ENCODE measurements around the gene NUP98.

NUP98 gene

DNA sequence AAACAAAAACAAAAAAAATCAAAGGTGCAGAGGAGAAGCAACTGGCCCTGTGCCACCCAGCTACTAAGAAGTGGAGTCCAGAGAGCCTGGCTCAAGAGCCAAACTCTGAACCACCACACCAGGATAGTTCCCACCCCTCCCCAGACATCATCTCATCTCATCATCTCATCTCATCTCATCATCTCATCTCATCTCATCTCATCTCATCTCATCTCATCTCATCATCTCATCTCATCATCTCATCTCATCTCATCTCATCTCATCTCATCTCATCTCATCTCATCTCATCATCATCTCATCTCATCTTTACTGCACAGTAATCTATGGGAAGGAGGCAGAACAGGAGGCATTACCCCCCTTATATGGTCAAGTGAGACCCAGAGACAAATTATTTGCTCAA, 134.5 kb downstream of the NUP98 start:
- no peak overlapping the region for H4K91ac ChIP-seq (ENCODE audit: low read depth, low read length)
- no peak overlapping the region for H3K18ac ChIP-seq (ENCODE audit: low read length)
- no peak overlapping the region for H3K4ac ChIP-seq (ENCODE audit: low read depth, low read length)
- no peak overlapping the region for H4K8ac ChIP-seq (ENCODE audit: low read depth, low read length)
- H2AK5ac ChIP-seq (ENCODE audit: low read length) = no peak overlapping the region
- H3K4me2 ChIP-seq (ENCODE audit: low read length) = no peak overlapping the region
- H3K9ac ChIP-seq (ENCODE audit: low read length) = no peak overlapping the region
- no peak overlapping the region for H2AFZ ChIP-seq (ENCODE audit: insufficient read depth, low read length, poor library complexity)
- no peak overlapping the region for H2BK5ac ChIP-seq (ENCODE audit: low read depth, low read length, poor library complexity)
- H3K79me2 ChIP-seq (ENCODE audit: control insufficient read depth, insufficient read depth, low read length, poor library complexity) = no peaks in the 10 kb centered on the region
- no peak overlapping the region for H3K23ac ChIP-seq (ENCODE audit: low read length)
- no peak overlapping the region for H2BK120ac ChIP-seq (ENCODE audit: insufficient read depth, low read length, poor library complexity)
- no peak overlapping the region for H3K14ac ChIP-seq (ENCODE audit: low read length)
- peak; percentile 7 to 36 for DNase-seq
- peaks cover 6% of the 10 kb centered on the region for H3K9me3 ChIP-seq (ENCODE audit: insufficient read depth, low read depth, low read length)
- no peak overlapping the region for H3K4me3 ChIP-seq (ENCODE audit: low read depth, low read length)
- H3K27me3 ChIP-seq (ENCODE audit: insufficient read depth, low read length) = no peaks in the 10 kb centered on the region
- H3K36me3 ChIP-seq (ENCODE audit: control insufficient read depth in 1 of 2, insufficient read depth in 2 of 2, low read length in 2 of 2) = peaks cover 30 to 37% of the 10 kb centered on the region in 2 experiments
- H3K79me1 ChIP-seq (ENCODE audit: low read length) = no peaks in the 10 kb centered on the region
- no peaks in the 10 kb centered on the region for H3K4me1 ChIP-seq (ENCODE audit: control insufficient read depth in 1 of 2, insufficient read depth in 2 of 2, low read length in 2 of 2)
- no peak overlapping the region for H4K12ac ChIP-seq (ENCODE audit: low read depth, low read length)
- H3K27ac ChIP-seq (ENCODE audit: low read depth, low read length) = no peak overlapping the region
- H2BK12ac ChIP-seq (ENCODE audit: low read length) = no peak overlapping the region

DNA sequence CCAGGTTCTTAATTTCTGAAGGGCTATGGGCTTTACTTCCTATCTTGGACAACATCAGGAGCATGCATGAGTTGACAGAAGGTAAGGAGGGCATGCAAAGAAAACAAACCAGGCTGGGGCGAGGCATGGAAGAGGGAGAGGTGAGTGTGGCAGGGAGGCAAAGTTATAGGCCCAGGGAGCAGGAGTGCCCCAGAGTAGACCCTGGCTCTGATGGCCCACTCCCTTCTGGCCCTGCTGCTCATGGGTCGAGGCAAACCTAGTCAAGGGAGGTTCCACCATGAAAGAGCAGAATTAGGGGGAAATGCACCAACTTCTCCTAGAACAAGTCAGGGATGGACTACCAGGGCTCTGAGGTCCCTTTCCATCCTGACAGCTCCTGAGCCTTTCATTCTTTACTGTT, 136.4 kb downstream of the NUP98 start:
- peaks cover 5% of the 10 kb centered on the region for H3K9me3 ChIP-seq (ENCODE audit: insufficient read depth, low read depth, low read length)
- H3K4me1 ChIP-seq (ENCODE audit: control insufficient read depth in 1 of 2, insufficient read depth in 2 of 2, low read length in 2 of 2) = no peaks in the 10 kb centered on the region
- H3K27me3 ChIP-seq (ENCODE audit: insufficient read depth, low read length) = no peaks in the 10 kb centered on the region
- no peak overlapping the region for H2BK12ac ChIP-seq (ENCODE audit: low read length)
- H3K14ac ChIP-seq (ENCODE audit: low read length) = no peak overlapping the region
- H3K9ac ChIP-seq (ENCODE audit: low read length) = no peak overlapping the region
- H2AFZ ChIP-seq (ENCODE audit: insufficient read depth, low read length, poor library complexity) = no peak overlapping the region
- no peak overlapping the region for H3K4me2 ChIP-seq (ENCODE audit: low read length)
- H3K4ac ChIP-seq (ENCODE audit: low read depth, low read length) = no peak overlapping the region
- H3K4me3 ChIP-seq (ENCODE audit: low read depth, low read length) = no peak overlapping the region
- no peaks in the 10 kb centered on the region for H3K79me1 ChIP-seq (ENCODE audit: low read length)
- no peak overlapping the region for H3K27ac ChIP-seq (ENCODE audit: low read depth, low read length)
- H4K91ac ChIP-seq (ENCODE audit: low read depth, low read length) = no peak overlapping the region
- H2BK5ac ChIP-seq (ENCODE audit: low read depth, low read length, poor library complexity) = no peak overlapping the region
- no peak overlapping the region for H4K12ac ChIP-seq (ENCODE audit: low read depth, low read length)
- H2AK5ac ChIP-seq (ENCODE audit: low read length) = no peak overlapping the region
- DNase-seq = no peak
- H3K36me3 ChIP-seq (ENCODE audit: control insufficient read depth in 1 of 2, insufficient read depth in 2 of 2, low read length in 2 of 2) = peaks cover 15 to 18% of the 10 kb centered on the region in 2 experiments
- H3K23ac ChIP-seq (ENCODE audit: low read length) = no peak overlapping the region
- no peak overlapping the region for H2BK120ac ChIP-seq (ENCODE audit: insufficient read depth, low read length, poor library complexity)
- no peak overlapping the region for H3K18ac ChIP-seq (ENCODE audit: low read length)
- WGBS (ENCODE audit: extremely low coverage, insufficient coverage, insufficient read length) = no CpG with 5 or more reads among the region's 2 CpGs
- no peak overlapping the region for H4K8ac ChIP-seq (ENCODE audit: low read depth, low read length)
- no peaks in the 10 kb centered on the region for H3K79me2 ChIP-seq (ENCODE audit: control insufficient read depth, insufficient read depth, low read length, poor library complexity)

GRCh38 chr11:3659595-3660515, 137.5 kb downstream of the NUP98 start:
- H3K9me3 ChIP-seq (ENCODE audit: insufficient read depth, low read depth, low read length) = peaks cover 7% of the 10 kb centered on the region
- no peak for DNase-seq
- no peak overlapping the region for H4K8ac ChIP-seq (ENCODE audit: low read depth, low read length)
- no peak overlapping the region for H4K91ac ChIP-seq (ENCODE audit: low read depth, low read length)
- H4K12ac ChIP-seq (ENCODE audit: low read depth, low read length) = no peak overlapping the region
- no peak overlapping the region for H3K9ac ChIP-seq (ENCODE audit: low read length)
- H2AK5ac ChIP-seq (ENCODE audit: low read length) = no peak overlapping the region
- H3K4me3 ChIP-seq (ENCODE audit: low read depth, low read length) = no peak overlapping the region
- H2BK12ac ChIP-seq (ENCODE audit: low read length) = no peak overlapping the region
- H3K36me3 ChIP-seq (ENCODE audit: control insufficient read depth in 1 of 2, insufficient read depth in 2 of 2, low read length in 2 of 2) = peaks cover 9% of the 10 kb centered on the region in 2 experiments
- H3K4me1 ChIP-seq (ENCODE audit: control insufficient read depth in 1 of 2, insufficient read depth in 2 of 2, low read length in 2 of 2) = no peaks in the 10 kb centered on the region
- no peak overlapping the region for H3K4ac ChIP-seq (ENCODE audit: low read depth, low read length)
- H2BK120ac ChIP-seq (ENCODE audit: insufficient read depth, low read length, poor library complexity) = no peak overlapping the region
- no peak overlapping the region for H3K27ac ChIP-seq (ENCODE audit: low read depth, low read length)
- H3K27me3 ChIP-seq (ENCODE audit: insufficient read depth, low read length) = no peaks in the 10 kb centered on the region
- H3K79me2 ChIP-seq (ENCODE audit: control insufficient read depth, insufficient read depth, low read length, poor library complexity) = no peaks in the 10 kb centered on the region
- no peak overlapping the region for H2AFZ ChIP-seq (ENCODE audit: insufficient read depth, low read length, poor library complexity)
- WGBS (ENCODE audit: extremely low coverage, insufficient coverage, insufficient read length) = no CpG with 5 or more reads among the region's 33 CpGs
- no peak overlapping the region for H3K4me2 ChIP-seq (ENCODE audit: low read length)
- H2BK5ac ChIP-seq (ENCODE audit: low read depth, low read length, poor library complexity) = no peak overlapping the region
- no peak overlapping the region for H3K14ac ChIP-seq (ENCODE audit: low read length)
- H3K18ac ChIP-seq (ENCODE audit: low read length) = no peak overlapping the region
- H3K23ac ChIP-seq (ENCODE audit: low read length) = no peak overlapping the region
- H3K79me1 ChIP-seq (ENCODE audit: low read length) = no peaks in the 10 kb centered on the region

GRCh38 chr11:3658252-3658651, 139.1 kb downstream of the NUP98 start:
- H2BK5ac ChIP-seq (ENCODE audit: low read depth, low read length, poor library complexity) = no peak overlapping the region
- H2BK12ac ChIP-seq (ENCODE audit: low read length) = no peak overlapping the region
- no peak overlapping the region for H2AFZ ChIP-seq (ENCODE audit: insufficient read depth, low read length, poor library complexity)
- H3K9me3 ChIP-seq (ENCODE audit: insufficient read depth, low read depth, low read length) = peaks cover 7% of the 10 kb centered on the region
- H3K79me2 ChIP-seq (ENCODE audit: control insufficient read depth, insufficient read depth, low read length, poor library complexity) = no peaks in the 10 kb centered on the region
- DNase-seq = no peak
- H3K27ac ChIP-seq (ENCODE audit: low read depth, low read length) = no peak overlapping the region
- H3K4me2 ChIP-seq (ENCODE audit: low read length) = no peak overlapping the region
- no peaks in the 10 kb centered on the region for H3K27me3 ChIP-seq (ENCODE audit: insufficient read depth, low read length)
- H3K36me3 ChIP-seq (ENCODE audit: control insufficient read depth in 1 of 2, insufficient read depth in 2 of 2, low read length in 2 of 2) = no peaks in the 10 kb centered on the region
- no peaks in the 10 kb centered on the region for H3K4me1 ChIP-seq (ENCODE audit: control insufficient read depth in 1 of 2, insufficient read depth in 2 of 2, low read length in 2 of 2)
- WGBS (ENCODE audit: extremely low coverage, insufficient coverage, insufficient read length) = no CpG with 5 or more reads among the region's 8 CpGs
- no peak overlapping the region for H2AK5ac ChIP-seq (ENCODE audit: low read length)
- no peak overlapping the region for H3K23ac ChIP-seq (ENCODE audit: low read length)
- H3K18ac ChIP-seq (ENCODE audit: low read length) = no peak overlapping the region
- H3K14ac ChIP-seq (ENCODE audit: low read length) = no peak overlapping the region
- H3K4ac ChIP-seq (ENCODE audit: low read depth, low read length) = no peak overlapping the region
- no peaks in the 10 kb centered on the region for H3K79me1 ChIP-seq (ENCODE audit: low read length)
- no peak overlapping the region for H3K9ac ChIP-seq (ENCODE audit: low read length)
- no peak overlapping the region for H4K91ac ChIP-seq (ENCODE audit: low read depth, low read length)
- no peak overlapping the region for H2BK120ac ChIP-seq (ENCODE audit: insufficient read depth, low read length, poor library complexity)
- no peak overlapping the region for H3K4me3 ChIP-seq (ENCODE audit: low read depth, low read length)
- H4K8ac ChIP-seq (ENCODE audit: low read depth, low read length) = no peak overlapping the region
- no peak overlapping the region for H4K12ac ChIP-seq (ENCODE audit: low read depth, low read length)
